ENCODE results near the gene ZBTB45. TPM values are rescaled to one million over a fixed set of nuclear protein-coding genes. Genes with fewer than 3 reads are reported as not detected.

The ZBTB45 gene
- total RNA-seq, 1 experiment from 2014 or later, result 12.0 TPM

DNA sequence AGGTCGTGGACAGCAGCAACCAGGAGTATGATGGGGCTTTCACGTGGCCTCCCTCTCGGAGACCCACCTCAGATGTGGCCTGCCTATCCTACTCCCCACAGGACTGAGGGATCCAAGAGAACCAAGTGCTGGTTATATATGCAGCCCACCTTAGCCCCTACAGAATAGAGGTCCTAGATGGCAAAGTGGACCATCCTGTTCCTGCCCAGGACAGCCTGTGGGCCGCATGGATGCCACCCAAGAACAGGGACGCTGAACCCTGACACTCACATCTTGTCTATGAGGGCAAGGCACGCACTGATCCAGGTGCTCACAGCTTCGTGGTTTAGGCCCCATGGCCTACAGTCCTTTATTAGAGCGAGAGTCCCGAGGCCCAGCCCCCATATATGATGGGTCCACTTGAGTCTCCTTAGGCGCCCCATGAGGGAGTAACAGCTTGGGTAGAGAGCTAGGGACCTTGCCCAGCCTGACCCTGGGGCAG is 6.4 kb downstream of the ZBTB45 start (continued):
- TF ChIP-seq, protein P1, sequence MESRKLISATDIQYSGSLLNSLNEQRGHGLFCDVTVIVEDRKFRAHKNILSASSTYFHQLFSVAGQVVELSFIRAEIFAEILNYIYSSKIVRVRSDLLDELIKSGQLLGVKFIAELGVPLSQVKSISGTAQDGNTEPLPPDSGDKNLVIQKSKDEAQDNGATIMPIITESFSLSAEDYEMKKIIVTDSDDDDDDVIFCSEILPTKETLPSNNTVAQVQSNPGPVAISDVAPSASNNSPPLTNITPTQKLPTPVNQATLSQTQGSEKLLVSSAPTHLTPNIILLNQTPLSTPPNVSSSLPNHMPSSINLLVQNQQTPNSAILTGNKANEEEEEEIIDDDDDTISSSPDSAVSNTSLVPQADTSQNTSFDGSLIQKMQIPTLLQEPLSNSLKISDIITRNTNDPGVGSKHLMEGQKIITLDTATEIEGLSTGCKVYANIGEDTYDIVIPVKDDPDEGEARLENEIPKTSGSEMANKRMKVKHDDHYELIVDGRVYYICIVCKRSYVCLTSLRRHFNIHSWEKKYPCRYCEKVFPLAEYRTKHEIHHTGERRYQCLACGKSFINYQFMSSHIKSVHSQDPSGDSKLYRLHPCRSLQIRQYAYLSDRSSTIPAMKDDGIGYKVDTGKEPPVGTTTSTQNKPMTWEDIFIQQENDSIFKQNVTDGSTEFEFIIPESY (IDR thresholded peaks at IDR 0.05; ENCODE audit: extremely low read depth, insufficient replicate concordance, low read length), result no peak
- TF ChIP-seq CBX3 (IDR thresholded peaks at IDR 0.05; ENCODE audit: low read depth) (no peak), RAD21 (IDR thresholded peaks at IDR 0.05; ENCODE audit: low read depth) (no peak)

DNA sequence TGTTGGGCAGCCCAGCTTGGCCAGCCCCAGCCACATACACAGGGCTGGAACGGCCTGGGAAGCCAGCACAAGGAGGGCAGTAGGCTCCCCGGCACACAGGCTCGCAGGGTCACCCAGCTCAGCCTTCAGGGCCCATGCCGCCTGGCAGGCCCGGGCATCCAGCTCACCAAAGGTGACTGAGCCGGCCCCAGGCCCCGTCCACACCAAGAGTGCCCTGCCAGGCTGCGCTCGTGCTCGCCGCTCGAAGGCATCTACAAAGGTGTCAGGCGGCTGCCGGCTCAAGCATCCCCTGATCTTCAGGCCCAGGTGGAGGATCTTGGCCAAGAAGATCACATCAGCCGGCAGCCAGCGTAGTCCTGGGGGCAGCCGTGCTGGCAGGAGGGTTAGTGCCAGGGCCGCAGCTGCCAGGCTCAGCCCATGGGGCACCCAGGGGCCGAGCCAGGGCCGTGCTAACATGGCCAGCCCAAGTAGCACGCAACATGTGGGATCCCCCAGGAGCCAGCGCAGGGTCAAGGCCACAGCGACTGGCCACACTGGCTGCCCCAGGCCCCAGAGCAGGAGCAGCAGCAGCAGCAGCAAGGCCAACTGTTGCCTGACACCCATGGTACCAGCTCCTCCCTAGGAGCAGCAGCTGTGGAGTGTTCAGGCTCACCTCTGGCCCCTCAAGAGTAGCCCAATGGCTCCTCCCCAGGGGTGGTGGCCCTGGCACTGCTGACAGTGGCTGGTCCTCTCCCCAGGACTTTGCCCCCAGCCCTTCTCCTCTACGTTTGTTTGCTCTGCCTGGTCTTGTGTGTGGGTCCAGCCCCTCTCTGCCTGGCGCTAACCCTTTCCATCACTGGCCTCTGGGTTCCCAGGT is 8.0 kb downstream of the ZBTB45 start, which contains the start of gene SLC27A5:
Gene SLC27A5, minus strand, starts transcription at position 640 of the 856 bp plus-strand sequence. Its CDS starts 37 bp downstream, at position 603.
- H3K79me2 ChIP-seq (ENCODE audit: insufficient read depth, low read length), result peaks cover 28% of the 10 kb centered on the region
- ChIA-PET CTCF (no interaction called here), RAD21 (ENCODE audit: low non-redundant PET in 1 of 2, low total read pairs in 2 of 2, uncharacterized antibody in 2 of 2, unreplicated experiment in 2 of 2) (no interaction called here), POLR2A (no interaction called here)
- H3K4me2 ChIP-seq (ENCODE audit: low read length), result no peak within 1 kb of the TSS
- H2AFZ ChIP-seq (ENCODE audit: low read depth, low read length, poor library complexity, severe bottlenecking), result no peak within 1 kb of the TSS
- H3K27ac ChIP-seq (ENCODE audit: low read depth, low read length), result no peak within 1 kb of the TSS
- no peak within 1 kb of the TSS for H3K9ac ChIP-seq (ENCODE audit: low read length)
- DNase-seq (ENCODE audit: low read depth, low spot score) (no peak), ATAC-seq (no peak)
- H3K4me1 ChIP-seq (ENCODE audit: control insufficient read depth in 1 of 2, insufficient read depth in 2 of 2, low read length in 2 of 2), result peaks cover 6 to 15% of the 10 kb centered on the region in 2 experiments; a peak in 3 of 4 replicates
- no peaks in the 10 kb centered on the region for H4K20me1 ChIP-seq (ENCODE audit: insufficient read depth)
- H3K27me3 ChIP-seq (ENCODE audit: insufficient read depth, low read length), result no peaks in the 10 kb centered on the region
- H3K9me3 ChIP-seq (ENCODE audit: control insufficient read depth in 1 of 2, insufficient read depth in 1 of 2, low read depth in 1 of 2, low read length in 2 of 2), result no peaks in the 10 kb centered on the region
- no TSS peak for BruUV-seq (replicated peaks)
- intact Hi-C loops (cut with micrococcal nuclease), result no loop called here
- H3K9me2 ChIP-seq (ENCODE audit: insufficient read depth), result no peaks in the 10 kb centered on the region
- peaks cover 2 to 11% of the 10 kb centered on the region in 2 experiments; a peak in 2 of 4 replicates for H3K36me3 ChIP-seq (ENCODE audit: control insufficient read depth in 1 of 2, insufficient read depth in 2 of 2, low read length in 2 of 2)
- H3K4me3 ChIP-seq (replicated peaks in 1 of 2; ENCODE audit: low read depth in 1 of 2, low read length in 2 of 2), result no peak within 1 kb of the TSS
- TF ChIP-seq CBX3 (IDR thresholded peaks at IDR 0.05; ENCODE audit: low read depth), result no peak
- TF ChIP-seq ZFX (IDR thresholded peaks at IDR 0.05), result no peak
- TF ChIP-seq ELF1 (IDR thresholded peaks at IDR 0.05; ENCODE audit: borderline replicate concordance, low read depth), result no peak
- TF ChIP-seq, protein P2, sequence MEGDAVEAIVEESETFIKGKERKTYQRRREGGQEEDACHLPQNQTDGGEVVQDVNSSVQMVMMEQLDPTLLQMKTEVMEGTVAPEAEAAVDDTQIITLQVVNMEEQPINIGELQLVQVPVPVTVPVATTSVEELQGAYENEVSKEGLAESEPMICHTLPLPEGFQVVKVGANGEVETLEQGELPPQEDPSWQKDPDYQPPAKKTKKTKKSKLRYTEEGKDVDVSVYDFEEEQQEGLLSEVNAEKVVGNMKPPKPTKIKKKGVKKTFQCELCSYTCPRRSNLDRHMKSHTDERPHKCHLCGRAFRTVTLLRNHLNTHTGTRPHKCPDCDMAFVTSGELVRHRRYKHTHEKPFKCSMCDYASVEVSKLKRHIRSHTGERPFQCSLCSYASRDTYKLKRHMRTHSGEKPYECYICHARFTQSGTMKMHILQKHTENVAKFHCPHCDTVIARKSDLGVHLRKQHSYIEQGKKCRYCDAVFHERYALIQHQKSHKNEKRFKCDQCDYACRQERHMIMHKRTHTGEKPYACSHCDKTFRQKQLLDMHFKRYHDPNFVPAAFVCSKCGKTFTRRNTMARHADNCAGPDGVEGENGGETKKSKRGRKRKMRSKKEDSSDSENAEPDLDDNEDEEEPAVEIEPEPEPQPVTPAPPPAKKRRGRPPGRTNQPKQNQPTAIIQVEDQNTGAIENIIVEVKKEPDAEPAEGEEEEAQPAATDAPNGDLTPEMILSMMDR (IDR thresholded peaks at IDR 0.05 in 2 of 3, conservative IDR thresholded peaks at IDR 0.05 in 1 of 3; ENCODE audit: borderline replicate concordance in 1 of 3, insufficient read depth in 1 of 3, low read depth in 2 of 3, low read length in 2 of 3), result no peak
- no peak for TF ChIP-seq JUND (IDR thresholded peaks at IDR 0.05)
- TF ChIP-seq EZH2 (IDR thresholded peaks at IDR 0.05), result no peak
- TF ChIP-seq CEBPB (IDR thresholded peaks at IDR 0.05; ENCODE audit: low read depth), result no peak
- TF ChIP-seq EGR1 (IDR thresholded peaks at IDR 0.05; ENCODE audit: low read depth), result no peak
- TF ChIP-seq FOSL1 (IDR thresholded peaks at IDR 0.05; ENCODE audit: low read depth), result no peak
- no peak for TF ChIP-seq POLR2AphosphoS5 (IDR thresholded peaks at IDR 0.05; ENCODE audit: low read depth, low read length)
- TF ChIP-seq, protein P1 (IDR thresholded peaks at IDR 0.05; ENCODE audit: extremely low read depth, insufficient replicate concordance, low read length), result no peak
- TF ChIP-seq, protein P3, sequence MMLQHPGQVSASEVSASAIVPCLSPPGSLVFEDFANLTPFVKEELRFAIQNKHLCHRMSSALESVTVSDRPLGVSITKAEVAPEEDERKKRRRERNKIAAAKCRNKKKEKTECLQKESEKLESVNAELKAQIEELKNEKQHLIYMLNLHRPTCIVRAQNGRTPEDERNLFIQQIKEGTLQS (IDR thresholded peaks at IDR 0.05), result no peak
- TF ChIP-seq TCF7L2 (IDR thresholded peaks at IDR 0.05; ENCODE audit: borderline replicate concordance, extremely low read depth, insufficient read depth, insufficient read length), result no peak
- TF ChIP-seq SP1 (IDR thresholded peaks at IDR 0.05; ENCODE audit: low read depth), result no peak
- no peak for TF ChIP-seq SIN3A (IDR thresholded peaks at IDR 0.05; ENCODE audit: low read depth)
- no peak for TF ChIP-seq SRF (IDR thresholded peaks at IDR 0.05; ENCODE audit: low read depth)
- no peak for TF ChIP-seq EZH2phosphoT487 (IDR thresholded peaks at IDR 0.05; ENCODE audit: borderline replicate concordance)
- no peak for TF ChIP-seq YY1 (IDR thresholded peaks at IDR 0.05; ENCODE audit: extremely low read depth, insufficient replicate concordance, low read depth, low read length)
